HG02623 (cell line): ENCODE measurements around the gene PGM5.

Source experiments
- ATAC-seq: cut with Tn5 transposase; IDR thresholded peaks from one replicate; pipeline ENCODE4 v1.9.1; 2021; ENCODE audit warnings: moderate library complexity; ENCODE audit not compliant: unreplicated experiment

Gene PGM5

DNA sequence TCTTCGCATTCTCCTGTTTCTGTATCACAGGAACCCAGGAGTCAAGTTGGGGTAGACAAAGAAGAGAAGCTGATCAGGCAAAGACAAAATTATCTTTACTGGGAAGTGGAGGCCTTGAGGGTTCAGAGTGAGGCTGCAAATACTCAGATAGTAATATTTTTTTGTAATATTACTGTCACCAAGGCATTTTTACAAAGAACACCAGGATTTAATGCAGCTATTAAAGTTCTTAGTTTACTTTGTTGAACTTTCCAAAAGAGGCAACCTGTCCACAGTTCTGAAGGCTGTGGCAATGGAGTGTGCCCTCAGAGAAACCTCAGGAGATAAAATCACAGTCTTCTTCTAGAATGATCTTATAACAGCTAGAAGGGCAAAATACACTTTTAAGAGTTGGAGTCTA is 74.9 kb downstream of the PGM5 start:
- no peak for ATAC-seq

DNA sequence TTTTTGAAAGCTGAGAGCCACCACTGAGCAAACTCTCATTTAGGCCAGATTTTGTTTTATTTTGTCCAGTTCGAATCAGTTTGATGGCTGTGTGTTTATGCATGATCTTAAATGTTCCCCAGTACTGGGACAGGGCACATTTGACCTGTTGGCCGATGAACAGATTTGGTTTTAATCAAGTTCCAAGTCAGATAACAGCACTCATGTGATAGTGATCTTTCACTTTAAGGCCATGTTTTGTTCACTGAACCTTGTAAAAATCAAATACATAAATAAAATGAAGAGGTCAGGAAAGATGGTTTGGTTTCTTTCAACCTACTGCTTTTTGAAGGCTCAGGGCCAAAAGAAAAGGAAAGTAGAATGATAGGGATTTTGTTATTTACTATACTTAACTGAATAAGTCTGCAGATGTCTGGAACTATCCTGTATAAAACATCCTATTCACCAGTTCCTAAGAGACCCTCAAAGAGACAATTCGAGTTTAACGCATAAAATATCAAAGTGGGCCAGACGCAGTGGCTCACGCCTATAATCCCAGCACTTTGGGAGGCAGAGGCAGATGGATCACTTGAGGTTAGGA is 77.2 kb downstream of the PGM5 start:
- ATAC-seq, result no peak

DNA sequence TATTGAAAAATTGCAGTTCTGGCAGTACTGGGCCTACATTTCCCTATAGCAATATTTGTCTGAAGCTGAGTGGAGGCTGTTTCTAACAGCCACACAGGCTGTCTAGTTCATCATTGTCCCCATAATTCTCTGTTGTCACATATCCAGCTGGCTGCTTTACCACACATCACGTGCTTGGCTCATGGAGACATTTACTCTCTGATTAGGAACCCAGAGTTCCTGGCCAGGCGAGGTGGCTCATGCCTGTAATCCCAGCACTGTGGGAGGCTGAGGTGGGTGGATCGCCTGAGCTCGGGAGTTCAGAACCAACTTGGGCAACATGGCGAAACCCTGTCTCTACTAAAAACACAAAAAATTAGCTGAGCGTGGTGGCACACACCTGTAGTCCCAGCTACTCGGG is 81.4 kb downstream of the PGM5 start:
- no peak for ATAC-seq

DNA sequence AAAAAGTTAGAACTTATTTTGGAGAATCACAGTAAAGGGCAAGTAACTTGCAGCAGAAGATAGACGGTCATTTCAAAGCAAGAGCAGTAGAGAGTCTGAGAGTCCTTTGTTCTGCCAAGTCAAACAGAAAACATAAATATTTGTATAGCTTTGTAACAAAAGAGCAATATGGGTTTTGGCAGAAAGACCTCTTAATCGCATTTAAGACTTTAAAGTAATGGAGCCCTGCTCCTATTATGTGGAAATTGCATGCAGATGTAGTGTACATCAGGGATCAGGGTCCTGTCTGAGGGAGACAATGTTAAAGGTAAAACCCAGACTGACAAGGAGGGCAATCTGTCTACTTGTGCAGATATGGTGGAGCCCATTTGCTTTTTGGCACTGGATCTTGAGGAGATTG is 87.2 kb downstream of the PGM5 start:
- ATAC-seq, result no peak

DNA sequence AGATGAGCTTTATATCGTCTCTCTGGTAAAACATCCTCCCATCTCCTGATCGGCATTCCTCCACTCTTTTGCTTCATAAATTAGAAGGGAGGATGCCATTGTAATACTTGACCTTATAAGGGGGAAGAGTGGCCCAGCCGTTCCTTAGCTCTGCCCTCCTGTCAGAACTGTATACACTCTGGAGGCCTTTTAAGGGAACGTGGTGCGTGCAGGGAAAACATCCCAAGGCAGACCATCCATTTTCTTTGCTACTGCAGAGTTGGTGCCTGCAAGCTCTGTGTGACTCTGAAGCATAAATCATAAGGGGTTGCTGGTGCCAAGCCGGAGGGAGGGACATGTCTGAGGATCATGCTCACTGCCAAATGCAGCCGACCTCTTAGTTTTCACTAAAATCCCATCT is 90.4 kb downstream of the PGM5 start:
- ATAC-seq, result no peak

DNA sequence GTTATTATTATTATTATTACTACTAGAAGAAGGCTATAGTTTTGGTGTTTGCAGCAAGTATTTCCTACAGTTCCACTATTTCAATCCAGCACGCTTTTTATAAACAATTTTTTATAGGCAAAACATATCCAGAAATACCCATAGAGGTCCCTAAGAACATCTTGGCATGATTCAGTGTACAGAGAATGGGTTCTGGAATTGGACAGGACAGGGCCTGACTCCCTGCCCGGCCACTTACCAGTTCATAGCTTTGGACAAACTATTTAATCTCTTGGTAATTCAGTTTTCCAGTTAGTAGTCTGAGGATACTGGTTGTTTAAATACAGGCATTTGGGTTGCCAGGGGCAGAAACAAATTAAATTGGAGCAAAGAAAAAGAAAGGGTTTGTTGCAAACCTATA is 91.2 kb downstream of the PGM5 start:
- ATAC-seq, result no peak

DNA sequence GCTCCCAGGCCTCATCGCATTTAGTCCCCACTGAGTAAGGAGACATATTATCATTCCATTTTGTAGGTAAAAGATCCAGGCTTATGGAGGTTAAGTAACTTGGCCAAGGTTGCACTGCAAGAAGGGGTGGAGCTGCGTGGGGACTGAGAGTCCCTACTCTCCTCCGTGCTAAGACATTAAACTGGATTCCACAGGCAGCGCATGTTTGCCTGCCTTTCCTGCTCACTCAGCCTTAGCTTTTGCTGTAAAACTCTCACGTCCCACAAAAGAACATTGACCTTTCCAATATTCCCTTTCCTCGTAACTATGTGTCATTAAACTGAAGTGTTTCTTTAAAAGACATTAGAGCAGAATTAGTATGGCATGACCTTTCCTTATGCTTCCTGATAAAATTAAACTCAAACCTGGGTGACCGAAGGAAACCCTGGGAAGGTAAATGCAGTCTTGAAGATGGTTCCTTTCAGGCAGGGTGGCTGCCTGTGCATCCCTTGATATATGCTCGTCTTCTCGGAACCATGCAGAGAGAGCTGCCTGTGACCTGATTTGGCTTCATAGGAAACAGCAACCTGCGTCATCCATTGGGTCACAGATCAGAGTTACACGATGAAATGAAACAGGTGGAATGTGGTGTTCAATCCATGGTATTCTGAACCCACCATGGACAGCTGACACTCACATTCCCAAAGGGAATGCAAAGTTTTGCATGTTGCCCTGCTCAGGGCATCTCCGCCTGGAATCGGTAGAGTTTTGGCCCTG is 98.3 kb downstream of the PGM5 start:
- no peak for ATAC-seq

DNA sequence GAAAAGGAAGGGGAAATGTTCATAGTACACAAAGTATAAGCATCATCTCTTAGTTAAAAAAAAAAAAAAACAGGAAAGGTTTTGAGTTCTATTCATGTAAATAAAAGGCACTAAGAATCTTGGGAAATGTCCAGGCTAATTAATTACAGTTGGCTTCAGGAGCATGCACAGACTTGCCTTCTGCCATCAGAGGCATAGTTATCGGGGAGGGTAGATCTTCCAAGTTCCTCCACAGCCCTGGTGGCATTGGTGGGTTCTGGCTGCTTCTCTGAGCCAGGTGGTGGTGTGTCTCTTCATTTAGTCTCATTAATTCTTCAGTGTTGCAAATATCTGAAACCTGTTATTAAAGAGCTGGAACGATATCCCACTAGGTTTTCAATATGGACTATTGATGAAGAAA is 99.0 kb downstream of the PGM5 start:
- ATAC-seq, result no peak

DNA sequence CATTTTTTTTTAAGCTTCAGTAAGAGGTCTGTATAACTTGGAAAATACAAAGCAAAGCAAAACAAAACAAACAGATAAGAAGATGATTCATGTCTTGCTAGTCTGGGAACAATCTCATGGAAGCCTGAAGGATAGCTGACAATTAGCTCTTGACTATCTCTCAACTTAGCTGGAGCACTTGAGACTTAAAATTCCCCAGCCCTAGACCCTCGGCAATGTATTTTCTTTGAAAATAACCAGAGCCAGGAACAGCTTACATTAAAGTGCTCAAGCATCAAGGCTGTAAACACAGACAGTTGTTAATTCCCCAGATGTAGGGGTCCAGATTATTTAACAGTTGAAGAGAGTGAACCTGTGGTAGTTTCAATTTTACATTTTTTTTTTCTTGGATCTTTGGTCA is 101.4 kb downstream of the PGM5 start:
- no peak for ATAC-seq

DNA sequence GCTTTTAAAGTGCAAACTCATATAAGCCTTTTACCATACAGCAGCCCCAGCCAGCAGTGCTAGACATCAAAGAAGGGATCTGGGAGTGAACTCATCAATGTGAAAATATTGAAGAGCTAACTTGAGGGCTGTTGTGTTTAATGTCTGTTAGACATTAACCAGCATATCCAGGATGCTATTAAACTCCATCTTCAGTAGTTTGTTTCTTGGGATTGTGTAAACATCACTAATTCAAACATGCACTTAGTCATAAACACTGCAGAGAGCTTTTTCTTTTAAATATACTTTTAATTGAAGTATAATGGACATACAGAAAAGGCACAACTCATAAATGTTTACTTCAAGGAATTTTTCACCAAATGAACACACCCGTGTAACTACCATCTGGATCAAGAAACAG is 102.5 kb downstream of the PGM5 start:
- ATAC-seq, result no peak

DNA sequence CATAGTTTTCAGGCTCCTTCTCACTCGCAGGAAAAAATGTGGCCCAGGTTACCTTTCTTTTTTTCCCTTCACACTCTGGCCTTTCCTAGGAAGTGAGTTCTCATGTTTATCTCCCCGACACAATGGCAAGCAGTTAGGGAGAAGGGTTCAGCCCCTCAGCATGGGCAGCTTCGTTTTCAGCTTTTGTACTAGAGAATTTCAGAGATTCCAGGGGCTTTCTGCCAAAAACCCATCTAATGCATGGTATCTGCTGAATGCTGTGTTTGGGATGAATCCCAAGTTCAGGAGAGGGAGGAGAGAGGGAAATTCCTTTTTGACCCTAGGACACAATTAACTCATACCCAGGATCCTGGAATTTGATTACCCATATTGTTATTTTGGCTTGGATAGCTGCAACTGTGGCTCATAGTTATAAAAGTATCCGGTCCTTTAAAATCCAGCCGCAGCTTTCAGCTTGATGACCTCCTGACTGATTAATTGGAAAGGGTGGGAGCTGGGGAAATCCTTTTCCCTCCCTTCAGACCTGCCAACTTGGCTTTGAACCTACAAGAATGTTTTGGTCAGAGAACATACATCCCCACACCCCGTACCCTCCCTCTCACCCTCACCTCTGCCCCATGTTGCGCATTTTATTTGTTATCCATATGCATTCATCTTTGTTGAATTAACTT is 105.8 kb downstream of the PGM5 start:
- no peak for ATAC-seq

DNA sequence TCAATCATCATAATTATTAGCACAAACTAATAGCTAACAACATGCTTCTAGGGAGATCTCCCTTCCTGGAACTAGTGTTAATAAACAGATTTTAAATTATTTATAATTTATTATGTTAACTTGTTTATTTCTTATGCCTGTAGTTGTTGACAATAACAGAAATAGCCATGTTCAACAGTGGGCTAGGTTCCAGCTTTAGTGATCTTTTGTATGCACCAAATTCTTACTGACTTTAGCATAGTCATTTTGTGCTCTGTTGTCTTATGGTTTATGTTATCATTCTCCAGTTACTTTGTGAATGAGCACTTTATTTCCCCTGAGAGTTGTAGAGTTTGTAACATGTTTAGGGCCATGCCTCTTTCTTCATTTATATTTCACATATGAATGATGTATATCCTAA is 113.7 kb downstream of the PGM5 start:
- no peak for ATAC-seq

DNA sequence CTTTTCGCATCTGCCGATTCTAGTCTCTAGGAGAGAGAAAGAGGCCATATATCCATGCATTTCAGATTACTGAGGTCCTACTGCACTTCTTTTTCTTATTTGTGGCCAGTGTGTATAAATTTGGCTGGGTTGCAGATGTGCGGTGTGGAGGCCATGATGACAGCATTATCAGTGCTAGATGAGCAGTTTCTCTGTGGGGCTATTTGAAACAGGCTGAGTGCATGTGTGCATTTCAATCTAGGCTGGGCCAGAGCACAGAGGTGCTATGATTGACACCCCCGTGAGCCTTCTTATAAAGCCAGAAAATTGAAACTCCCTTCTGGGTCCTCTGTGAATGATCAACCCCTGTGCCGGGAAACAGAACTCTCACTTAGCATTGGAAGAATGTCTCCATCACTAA is 114.2 kb downstream of the PGM5 start:
- ATAC-seq, result no peak

DNA sequence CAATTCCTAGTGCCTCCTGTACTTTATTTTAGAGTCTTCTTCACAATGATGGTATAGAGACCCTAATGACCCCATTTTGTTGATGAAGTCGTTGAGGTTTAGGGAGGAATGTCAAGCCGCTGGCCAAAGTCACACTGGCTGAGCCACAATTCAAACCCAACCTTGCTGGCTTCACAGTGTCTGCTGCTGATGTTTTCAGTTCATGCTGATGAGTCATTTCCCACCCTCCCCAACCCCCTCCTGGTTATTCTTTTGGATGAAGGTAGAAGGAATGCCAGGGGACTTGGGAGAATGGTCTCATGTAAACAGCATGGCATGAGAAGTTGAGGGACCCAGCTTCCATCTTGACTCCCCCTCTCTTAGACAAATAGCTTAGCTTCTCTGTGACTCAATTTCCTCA is 115.7 kb downstream of the PGM5 start:
- no peak for ATAC-seq

DNA sequence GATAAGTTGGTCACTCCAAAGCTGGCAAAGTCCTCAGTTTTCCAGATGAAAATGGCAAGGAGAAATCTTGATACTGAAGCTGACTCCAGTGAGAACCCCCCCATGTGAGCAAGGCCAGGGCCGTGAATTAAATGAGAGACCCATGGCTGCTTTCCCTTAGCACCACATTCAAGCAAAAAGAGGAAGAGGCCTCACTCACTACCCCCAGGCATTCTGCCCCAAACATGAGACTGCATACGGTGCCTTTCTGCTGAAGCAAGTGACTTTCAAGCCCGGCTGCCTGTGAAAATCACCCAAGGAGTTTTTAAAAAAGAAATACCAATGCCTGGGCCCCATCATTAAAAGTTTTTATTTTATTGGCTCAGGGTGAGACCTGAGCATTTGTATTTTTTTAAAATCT is 117.4 kb downstream of the PGM5 start:
- ATAC-seq, result no peak

DNA sequence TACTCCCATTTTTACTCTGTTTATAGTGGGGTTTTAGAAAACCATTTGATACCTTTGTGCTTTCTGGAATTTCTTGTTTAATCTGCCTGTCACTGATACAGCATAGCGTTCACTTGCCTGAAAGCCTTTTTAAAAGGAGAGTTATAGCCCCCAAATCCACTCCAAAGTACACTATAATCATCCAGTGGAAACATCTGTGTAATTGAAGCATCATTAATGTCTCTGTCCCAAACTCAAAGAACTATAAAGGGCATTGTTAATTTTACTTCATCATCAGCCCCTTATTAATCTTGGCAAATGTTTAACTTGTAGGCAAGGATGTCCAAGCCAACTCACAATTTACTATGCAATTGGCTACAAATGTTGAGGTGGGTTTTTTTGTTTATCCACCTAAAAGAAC is 120.0 kb downstream of the PGM5 start:
- ATAC-seq, result no peak

DNA sequence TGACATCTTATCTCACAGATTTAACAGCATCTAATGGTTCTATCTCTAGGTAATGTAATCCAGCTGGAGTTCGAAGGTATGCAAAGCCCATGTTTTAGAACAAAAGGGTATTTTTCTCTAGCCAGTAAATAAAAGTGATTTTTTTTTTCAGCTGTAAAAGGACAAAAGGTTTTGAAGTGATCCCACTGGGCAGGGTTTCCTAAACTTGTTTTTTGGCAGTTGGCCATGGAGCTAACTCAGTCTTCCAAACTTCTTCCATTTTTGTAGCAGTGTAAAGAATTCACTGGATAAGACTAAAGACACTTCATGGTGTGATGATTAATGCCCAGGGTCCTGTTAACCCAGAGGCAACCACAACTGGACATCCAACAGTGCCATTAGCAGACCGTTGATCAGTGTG is 120.4 kb downstream of the PGM5 start:
- ATAC-seq, result no peak

DNA sequence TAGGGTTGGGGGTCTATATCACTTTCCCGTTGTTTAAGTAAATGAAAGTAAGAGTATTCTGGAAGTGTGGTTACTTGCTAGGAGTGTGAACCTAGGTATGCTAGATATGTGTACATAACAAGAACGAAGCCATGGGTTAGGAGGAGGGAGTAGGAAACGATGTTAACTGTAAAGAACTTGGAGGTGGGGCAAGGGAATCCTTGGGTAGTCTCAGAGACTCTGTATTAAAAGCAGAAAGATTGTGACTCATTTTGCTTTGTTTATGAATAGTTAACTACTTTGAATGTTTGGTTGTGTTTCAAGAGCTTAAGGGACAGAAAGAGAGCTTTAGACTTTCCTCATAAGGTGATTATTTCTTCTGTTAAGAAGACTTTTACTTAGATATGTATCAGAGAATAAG is 124.4 kb downstream of the PGM5 start:
- ATAC-seq, result no peak

DNA sequence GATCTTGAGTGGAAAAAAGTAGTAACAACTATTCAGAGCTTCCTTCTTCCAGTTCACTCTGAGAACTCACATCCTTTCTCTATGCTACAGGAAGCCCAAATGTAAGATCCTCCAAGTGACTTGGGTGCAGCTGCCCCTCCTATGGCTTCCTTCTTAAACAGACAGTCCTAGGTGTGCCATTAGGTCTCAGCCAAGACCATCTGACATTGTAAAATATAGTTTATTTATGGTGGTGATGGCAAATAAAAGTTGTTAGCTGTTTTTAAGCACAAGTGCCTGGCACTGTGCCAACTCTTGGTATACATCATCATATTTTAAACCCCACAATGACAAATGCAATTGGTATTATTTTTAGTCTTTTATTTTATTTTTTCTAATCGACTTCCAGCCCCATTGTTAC is 126.1 kb downstream of the PGM5 start:
- no peak for ATAC-seq

DNA sequence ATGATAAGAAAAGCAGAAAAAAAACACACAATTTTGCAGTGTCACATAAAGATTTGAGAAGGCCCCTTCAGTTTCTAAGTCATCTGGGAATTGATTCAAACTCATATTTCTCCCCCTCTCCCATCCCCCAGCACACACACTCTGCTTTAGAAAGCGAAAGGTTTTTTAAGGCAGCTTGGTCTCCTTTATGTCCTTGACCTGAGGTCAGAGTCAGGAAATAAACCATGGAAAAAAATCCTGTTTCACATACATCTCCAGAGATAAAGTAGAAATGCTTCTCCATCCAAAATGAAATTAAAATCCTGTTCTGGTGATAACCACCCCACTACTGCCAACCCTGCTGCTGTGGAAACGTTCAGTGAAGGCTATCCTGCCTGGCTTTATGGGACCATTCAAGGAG is 131.7 kb downstream of the PGM5 start:
- ATAC-seq, result no peak

DNA sequence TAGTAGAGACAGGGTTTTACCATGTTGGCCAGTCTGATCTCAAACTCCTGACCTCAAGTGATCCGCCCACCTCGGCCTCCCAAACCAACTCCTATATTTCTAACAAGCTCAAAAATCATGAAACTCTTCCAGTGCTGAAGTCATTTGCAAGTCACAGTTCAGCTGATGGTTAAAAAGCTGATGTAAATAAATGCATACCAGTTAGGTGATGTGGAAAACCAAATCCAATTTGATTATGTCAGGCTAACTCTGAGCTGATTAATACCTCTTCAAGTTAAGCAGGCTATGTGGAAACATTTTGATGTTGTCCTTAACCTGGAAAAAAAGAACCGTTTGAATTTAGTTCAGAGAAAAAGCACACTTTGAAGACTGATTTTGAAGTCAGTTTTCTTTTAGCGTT is 133.2 kb downstream of the PGM5 start:
- no peak for ATAC-seq

DNA sequence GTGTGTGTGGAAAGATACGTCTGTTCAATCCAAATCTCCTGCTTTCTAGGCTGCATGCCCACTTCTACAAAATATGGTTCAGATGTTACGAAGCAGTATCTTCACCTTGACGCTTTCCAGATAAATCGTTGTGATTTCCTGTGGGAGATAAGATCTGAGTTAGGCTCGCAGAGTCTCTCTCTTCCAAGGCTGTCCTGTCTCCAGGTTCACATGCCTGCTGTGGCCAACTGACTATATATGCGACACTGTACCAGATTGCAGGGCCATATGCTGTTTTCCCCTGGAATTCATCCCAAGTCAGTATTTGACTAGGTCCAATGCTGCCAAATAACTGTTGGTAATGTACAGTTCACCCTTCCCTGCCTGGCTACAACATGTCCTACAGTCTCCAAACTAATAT is 136.4 kb downstream of the PGM5 start:
- no peak for ATAC-seq

DNA sequence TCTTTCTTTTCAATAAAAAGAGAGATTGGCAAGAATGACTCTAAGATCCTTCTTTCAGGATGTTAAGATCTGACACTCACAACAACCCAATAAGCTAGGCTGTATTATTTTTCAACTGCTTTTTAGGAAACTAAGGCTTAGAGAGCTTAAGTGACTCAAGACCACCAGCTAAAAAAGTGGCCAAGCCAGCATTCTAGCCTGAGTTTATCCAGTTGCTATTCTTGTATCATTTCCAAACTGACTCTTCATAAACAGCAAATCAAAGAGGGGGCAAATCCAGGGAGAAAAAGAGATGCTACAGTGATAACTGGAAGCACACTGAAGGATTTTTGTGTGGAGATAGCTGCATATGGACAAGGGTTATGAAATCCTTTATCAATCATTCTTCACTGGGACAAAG is 137.1 kb downstream of the PGM5 start:
- ATAC-seq, result no peak
